ENCODE results near the gene MELTF. TPM values are rescaled to one million over a fixed set of nuclear protein-coding genes. Genes with fewer than 3 reads are reported as not detected.

Gene MELTF
- polyA plus RNA-seq, 3 donors, result 0.34 to 2.8 (median 0.36) TPM

DNA sequence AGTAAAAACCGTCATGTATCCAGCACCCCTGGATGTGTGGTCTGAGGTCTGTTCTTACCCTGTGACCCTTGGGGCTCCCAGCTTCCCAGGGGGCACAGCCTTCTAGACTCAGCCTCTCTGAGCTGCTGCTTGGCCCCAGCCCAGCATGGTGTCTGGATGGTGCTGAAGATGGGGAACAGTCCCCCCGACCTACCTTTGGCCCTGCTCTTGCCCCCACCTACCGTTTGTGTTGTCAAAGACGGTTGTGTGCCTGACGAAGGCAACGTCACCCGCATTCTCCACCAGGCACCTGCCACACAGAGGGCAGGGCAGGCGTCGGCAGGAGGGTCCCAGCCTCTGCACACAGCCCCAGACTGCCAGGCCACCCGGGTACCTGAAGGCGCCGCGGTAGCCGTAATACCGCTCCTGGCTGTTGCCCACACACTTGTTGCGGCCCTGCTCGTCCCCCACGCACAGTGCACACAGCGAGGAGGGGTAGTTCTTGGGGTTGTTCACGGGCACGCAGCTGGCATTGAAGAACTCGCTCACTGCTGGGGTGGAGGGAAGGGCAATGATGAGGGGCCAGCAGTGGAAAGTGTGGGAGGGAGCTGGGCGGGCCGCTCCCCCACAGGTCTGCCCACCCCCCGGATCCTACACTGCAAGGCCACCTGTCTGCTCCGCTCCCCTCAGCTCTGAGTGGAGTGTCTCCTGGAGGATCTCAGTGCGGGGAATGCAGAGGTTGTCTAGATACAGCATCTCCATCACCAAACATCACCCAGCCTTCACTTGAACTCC, 21.0 kb downstream of the MELTF start:
- H3K36me3 ChIP-seq (replicated peaks in 1 of 2; ENCODE audit: control insufficient read depth in 1 of 2, insufficient read depth in 2 of 2, low read length in 2 of 2), result no peaks in the 10 kb centered on the region
- H3K4me1 ChIP-seq (ENCODE audit: control insufficient read depth in 1 of 2, insufficient read depth in 2 of 2, low read length in 2 of 2), result peaks cover 4 to 7% of the 10 kb centered on the region in 2 donors
- Mint-ChIP-seq H3K4me1 (peaks cover 6% of the 10 kb centered on the region), H3K27ac (peak overlapping the region in 1 of 7 donors; percentile 47), H3K4me3 (no peak overlapping the region), H3K9me3 (no peaks in the 10 kb centered on the region), H3K36me3 (peaks cover 0 to 4% of the 10 kb centered on the region in 2 donors), H3K27me3 (ENCODE audit: low read depth in 3 of 3) (peaks cover 5 to 11% (median 10%) of the 10 kb centered on the region in 3 donors)
- H4K20me1 ChIP-seq (ENCODE audit: insufficient read depth, low read length), result no peaks in the 10 kb centered on the region
- H3K4me2 ChIP-seq (replicated peaks; ENCODE audit: extremely low read depth, low read length, poor library complexity, severe bottlenecking), result no peak overlapping the region
- no peaks in the 10 kb centered on the region for H3K79me2 ChIP-seq (ENCODE audit: insufficient read depth, low read length)
- TF ChIP-seq, protein P1, sequence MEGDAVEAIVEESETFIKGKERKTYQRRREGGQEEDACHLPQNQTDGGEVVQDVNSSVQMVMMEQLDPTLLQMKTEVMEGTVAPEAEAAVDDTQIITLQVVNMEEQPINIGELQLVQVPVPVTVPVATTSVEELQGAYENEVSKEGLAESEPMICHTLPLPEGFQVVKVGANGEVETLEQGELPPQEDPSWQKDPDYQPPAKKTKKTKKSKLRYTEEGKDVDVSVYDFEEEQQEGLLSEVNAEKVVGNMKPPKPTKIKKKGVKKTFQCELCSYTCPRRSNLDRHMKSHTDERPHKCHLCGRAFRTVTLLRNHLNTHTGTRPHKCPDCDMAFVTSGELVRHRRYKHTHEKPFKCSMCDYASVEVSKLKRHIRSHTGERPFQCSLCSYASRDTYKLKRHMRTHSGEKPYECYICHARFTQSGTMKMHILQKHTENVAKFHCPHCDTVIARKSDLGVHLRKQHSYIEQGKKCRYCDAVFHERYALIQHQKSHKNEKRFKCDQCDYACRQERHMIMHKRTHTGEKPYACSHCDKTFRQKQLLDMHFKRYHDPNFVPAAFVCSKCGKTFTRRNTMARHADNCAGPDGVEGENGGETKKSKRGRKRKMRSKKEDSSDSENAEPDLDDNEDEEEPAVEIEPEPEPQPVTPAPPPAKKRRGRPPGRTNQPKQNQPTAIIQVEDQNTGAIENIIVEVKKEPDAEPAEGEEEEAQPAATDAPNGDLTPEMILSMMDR (IDR thresholded peaks at IDR 0.05), result no peak
- intact Hi-C loops (cut with micrococcal nuclease), result loop anchor here in 1 of 2 donors (5.0 kb wide), 1 partner anchor 49 kb away; no protein-coding TSS in a partner anchor
- WGBS (ENCODE audit: insufficient coverage), result 96% methylated on average over 21 of the region's 27 CpGs
- H3K4me3 ChIP-seq (replicated peaks in 1 of 3; ENCODE audit: low read depth in 2 of 3, low read length in 3 of 3), result no peak overlapping the region
- H3K9me3 ChIP-seq (replicated peaks in 1 of 2; ENCODE audit: control insufficient read depth in 1 of 2, insufficient read depth in 1 of 2, low read length in 2 of 2), result no peaks in the 10 kb centered on the region
- H3K9ac ChIP-seq (ENCODE audit: insufficient read depth, low read length, poor library complexity, severe bottlenecking), result no peak overlapping the region
- no peak for DNase-seq
- no peak overlapping the region for H3K27ac ChIP-seq (ENCODE audit: low read depth in 1 of 2, low read length in 2 of 2)
- peaks cover 0 to 6% of the 10 kb centered on the region in 2 donors for H3K27me3 ChIP-seq (ENCODE audit: control insufficient read depth in 2 of 2, insufficient read depth in 2 of 2, low read length in 2 of 2)
- H2AFZ ChIP-seq (ENCODE audit: insufficient read depth, low read depth, low read length, poor library complexity, severe bottlenecking), result no peak overlapping the region

- no peak for DNase-seq
Observed at GRCh38 chr3:197007953-197008352, 21.7 kb downstream of the MELTF start.

More at GRCh38 chr3:197007953-197008352, 21.7 kb downstream of the MELTF start:
- TF ChIP-seq, protein P1 (IDR thresholded peaks at IDR 0.05), result no peak
- H3K79me2 ChIP-seq (ENCODE audit: insufficient read depth, low read length), result no peaks in the 10 kb centered on the region
- H3K9ac ChIP-seq (ENCODE audit: insufficient read depth, low read length, poor library complexity, severe bottlenecking), result no peak overlapping the region
- H3K4me3 ChIP-seq (replicated peaks in 1 of 3; ENCODE audit: low read depth in 2 of 3, low read length in 3 of 3), result no peak overlapping the region
- peaks cover 6 to 10% of the 10 kb centered on the region in 2 donors for H3K4me1 ChIP-seq (ENCODE audit: control insufficient read depth in 1 of 2, insufficient read depth in 2 of 2, low read length in 2 of 2)
- Mint-ChIP-seq H3K36me3 (peaks cover 0 to 4% of the 10 kb centered on the region in 2 donors), H3K4me3 (no peak overlapping the region), H3K4me1 (peaks cover 6% of the 10 kb centered on the region), H3K9me3 (no peaks in the 10 kb centered on the region), H3K27me3 (ENCODE audit: low read depth in 3 of 3) (peaks cover 5 to 11% (median 10%) of the 10 kb centered on the region in 3 donors), H3K27ac (peak overlapping the region in 1 of 7 donors; percentile 68)
- peaks cover 0 to 7% of the 10 kb centered on the region in 2 donors for H3K27me3 ChIP-seq (ENCODE audit: control insufficient read depth in 2 of 2, insufficient read depth in 2 of 2, low read length in 2 of 2)
- no peaks in the 10 kb centered on the region for H3K9me3 ChIP-seq (replicated peaks in 1 of 2; ENCODE audit: control insufficient read depth in 1 of 2, insufficient read depth in 1 of 2, low read length in 2 of 2)
- 86% methylated on average over 8 of the region's 8 CpGs for WGBS (ENCODE audit: insufficient coverage)
- no peak overlapping the region for H3K4me2 ChIP-seq (replicated peaks; ENCODE audit: extremely low read depth, low read length, poor library complexity, severe bottlenecking)
- no peak overlapping the region for H2AFZ ChIP-seq (ENCODE audit: insufficient read depth, low read depth, low read length, poor library complexity, severe bottlenecking)
- H4K20me1 ChIP-seq (ENCODE audit: insufficient read depth, low read length), result no peaks in the 10 kb centered on the region
- no peak overlapping the region for H3K27ac ChIP-seq (ENCODE audit: low read depth in 1 of 2, low read length in 2 of 2)
- intact Hi-C loops (cut with micrococcal nuclease), result loop anchor here in 1 of 2 donors (5.0 kb wide), 1 partner anchor 49 kb away; no protein-coding TSS in a partner anchor
- no peaks in the 10 kb centered on the region for H3K36me3 ChIP-seq (replicated peaks in 1 of 2; ENCODE audit: control insufficient read depth in 1 of 2, insufficient read depth in 2 of 2, low read length in 2 of 2)

Data from CD14-positive monocyte (primary cell).